ENCODE measurements around the gene JAGN1.
"Not testable (repeated sequence)": the region's sequence is repeated elsewhere in the genome, so short reads cannot be mapped to it uniquely, and the experiment has no call there.

The JAGN1 gene

GRCh38 chr3:9928158-9928557 is 37.7 kb downstream of the JAGN1 start:
- no peak for DNase-seq

GRCh38 chr3:9930804-9931418 is 40.5 kb downstream of the JAGN1 start:
- no peak for DNase-seq

GRCh38 chr3:9932535-9932842 is 42.1 kb downstream of the JAGN1 start:
- no peak for DNase-seq

- DNase-seq, result peak; percentile 82
These were observed 42.6 kb downstream of the JAGN1 start for GRCh38 chr3:9932843-9933560.

- peak; percentile 97 for DNase-seq
These were observed 43.3 kb downstream of the JAGN1 start, which contains the start of gene CRELD1 for GRCh38 chr3:9933561-9934234. TSS of gene CRELD1 (plus strand) at chr3:9933834. CDS start at chr3:9934439, 605 bp downstream.

- no peak for DNase-seq
These were observed 43.8 kb downstream of the JAGN1 start for GRCh38 chr3:9934235-9934621.

GRCh38 chr3:9934993-9935392 is 44.6 kb downstream of the JAGN1 start:
- DNase-seq, result no peak

- DNase-seq, result no peak
These were observed 45.6 kb downstream of the JAGN1 start for GRCh38 chr3:9935966-9936510.

- DNase-seq, result no peak
These were observed 47.3 kb downstream of the JAGN1 start for GRCh38 chr3:9937486-9938238.

- no peak for DNase-seq
These were observed 48.6 kb downstream of the JAGN1 start for GRCh38 chr3:9938966-9939365.

- not testable (repeated sequence) for DNase-seq
These were observed 49.5 kb downstream of the JAGN1 start for GRCh38 chr3:9939906-9940305.

GRCh38 chr3:9940746-9941145 is 50.3 kb downstream of the JAGN1 start:
- no peak for DNase-seq

- DNase-seq, result no peak
These were observed 51.8 kb downstream of the JAGN1 start for GRCh38 chr3:9942164-9942563.

GRCh38 chr3:9942934-9943690 is 52.7 kb downstream of the JAGN1 start:
- no peak for DNase-seq

Data from activated CD4-positive, CD25-positive, alpha-beta regulatory T cell treated with anti-CD3 and anti-CD28 coated beads, Interleukin-2, amount 50 U/mL, for 72 hours (primary cell).